ENCODE data around the gene IYD. TPM values are rescaled to one million over a fixed set of nuclear protein-coding genes. Genes with fewer than 3 reads are reported as not detected.
A peak's percentile ranks its signal among the peaks of the same experiment; 100 is the strongest.

IYD gene, protein sequence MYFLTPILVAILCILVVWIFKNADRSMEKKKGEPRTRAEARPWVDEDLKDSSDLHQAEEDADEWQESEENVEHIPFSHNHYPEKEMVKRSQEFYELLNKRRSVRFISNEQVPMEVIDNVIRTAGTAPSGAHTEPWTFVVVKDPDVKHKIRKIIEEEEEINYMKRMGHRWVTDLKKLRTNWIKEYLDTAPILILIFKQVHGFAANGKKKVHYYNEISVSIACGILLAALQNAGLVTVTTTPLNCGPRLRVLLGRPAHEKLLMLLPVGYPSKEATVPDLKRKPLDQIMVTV
- not detected for polyA plus RNA-seq (2013, experiment 1 of 2)
- not detected for polyA plus RNA-seq (2013, experiment 2 of 2)

GRCh38 chr6:150368762-150369161 is at the start of gene IYD:
IYD (plus strand) TSS chr6:150369012; CDS start chr6:150369032, 20 bp downstream.
- H3K79me1 ChIP-seq (ENCODE audit: low read depth, low read length), result no peaks in the 10 kb centered on the region
- peaks cover 0 to 2% of the 10 kb centered on the region in 2 donors for H3K4me1 ChIP-seq (ENCODE audit: control insufficient read depth in 2 of 2, insufficient read depth in 1 of 2, low read depth in 1 of 2, low read length in 2 of 2)
- no peaks in the 10 kb centered on the region for H3K36me3 ChIP-seq (replicated peaks in 1 of 2; ENCODE audit: control insufficient read depth in 2 of 2, insufficient read depth in 2 of 2, low read length in 2 of 2)
- no peak within 1 kb of the TSS for H3K9ac ChIP-seq (ENCODE audit: low read depth, low read length, poor library complexity)
- no peak within 1 kb of the TSS for H3K4me3 ChIP-seq (ENCODE audit: low read length in 2 of 2)
- H2BK15ac ChIP-seq (ENCODE audit: low read length), result no peak within 1 kb of the TSS
- no peak for DNase-seq (ENCODE audit: low spot score)
- H3K14ac ChIP-seq (ENCODE audit: low read length), result no peak within 1 kb of the TSS
- no peak within 1 kb of the TSS for H2BK120ac ChIP-seq (ENCODE audit: low read depth, low read length)
- H2BK12ac ChIP-seq (ENCODE audit: low read length), result no peak within 1 kb of the TSS
- WGBS, 2 donors (ENCODE audit: extremely low coverage in 2 of 2, insufficient read length in 2 of 2, insufficient replicate concordance in 1 of 2), result no CpG with 5 or more reads among the region's 8 CpGs
- peaks cover 0 to 21% (median 0%) of the 10 kb centered on the region in 3 experiments for H3K27me3 ChIP-seq (ENCODE audit: control insufficient read depth in 3 of 3, insufficient read depth in 3 of 3, low read depth in 1 of 3, low read length in 3 of 3)
- H3K4ac ChIP-seq (ENCODE audit: low read length), result no peak within 1 kb of the TSS
- no peak within 1 kb of the TSS for H4K8ac ChIP-seq (ENCODE audit: low read depth, low read length)
- no peak within 1 kb of the TSS for H3K18ac ChIP-seq (ENCODE audit: low read length)
- H3K9me3 ChIP-seq (replicated peaks in 1 of 2; ENCODE audit: control insufficient read depth in 2 of 2, insufficient read depth in 1 of 2, low read depth in 1 of 2, low read length in 2 of 2), result peaks cover 0 to 2% of the 10 kb centered on the region in 2 donors
- H2AFZ ChIP-seq (ENCODE audit: low read length), result no peak within 1 kb of the TSS
- no peak within 1 kb of the TSS for H2BK5ac ChIP-seq (ENCODE audit: low read length)
- no peak within 1 kb of the TSS for H3K27ac ChIP-seq (replicated peaks; ENCODE audit: low read length)
- no peak within 1 kb of the TSS for H4K91ac ChIP-seq (ENCODE audit: low read depth, low read length, poor library complexity)
- H2AK5ac ChIP-seq (ENCODE audit: low read depth, low read length), result no peak within 1 kb of the TSS
- no peak within 1 kb of the TSS for H3K4me2 ChIP-seq (ENCODE audit: insufficient read depth, low read length, poor library complexity, severe bottlenecking)
- no peak within 1 kb of the TSS for H3K23ac ChIP-seq (ENCODE audit: low read depth, low read length, poor library complexity)

DNA sequence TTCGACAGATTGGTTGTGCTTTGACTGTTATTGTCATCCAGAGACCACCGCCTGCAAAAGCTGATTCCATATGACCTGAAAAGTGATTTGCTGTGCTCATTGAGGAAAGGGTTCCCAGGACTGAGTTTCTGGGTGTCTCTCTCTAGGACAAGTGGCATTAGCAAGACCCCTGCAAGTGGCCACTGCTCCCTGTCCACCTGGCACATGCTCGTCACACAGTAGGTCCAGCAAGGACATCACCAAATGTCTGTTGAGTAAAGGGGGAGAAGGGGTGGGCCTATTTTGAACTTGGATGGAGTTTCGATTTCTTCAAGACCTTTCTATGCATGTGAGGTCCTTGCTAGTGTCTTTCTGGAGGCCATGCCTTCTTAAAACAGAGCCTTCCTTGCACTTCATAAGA is 48.9 kb upstream of the IYD start:
- Histone ChIP-seq H2BK120ac (ENCODE audit: low read depth, low read length) (no peak overlapping the region), H3K9me3 (replicated peaks in 1 of 2; ENCODE audit: control insufficient read depth in 2 of 2, insufficient read depth in 1 of 2, low read depth in 1 of 2, low read length in 2 of 2) (peaks cover 0 to 2% of the 10 kb centered on the region in 2 donors), H4K91ac (ENCODE audit: low read depth, low read length, poor library complexity) (no peak overlapping the region), H3K23ac (ENCODE audit: low read depth, low read length, poor library complexity) (no peak overlapping the region), H3K4me1 (ENCODE audit: control insufficient read depth in 2 of 2, insufficient read depth in 1 of 2, low read depth in 1 of 2, low read length in 2 of 2) (no peaks in the 10 kb centered on the region), H3K4me2 (ENCODE audit: insufficient read depth, low read length, poor library complexity, severe bottlenecking) (no peak overlapping the region), H2BK5ac (ENCODE audit: low read length) (no peak overlapping the region), H2BK12ac (ENCODE audit: low read length) (no peak overlapping the region), H2AFZ (ENCODE audit: low read length) (no peak overlapping the region), H3K36me3 (replicated peaks in 1 of 2; ENCODE audit: control insufficient read depth in 2 of 2, insufficient read depth in 2 of 2, low read length in 2 of 2) (no peaks in the 10 kb centered on the region), H3K9ac (ENCODE audit: low read depth, low read length, poor library complexity) (no peak overlapping the region), H3K18ac (ENCODE audit: low read length) (no peak overlapping the region), H3K27ac (replicated peaks; ENCODE audit: low read length) (no peak overlapping the region), H3K27me3 (ENCODE audit: control insufficient read depth in 3 of 3, insufficient read depth in 3 of 3, low read depth in 1 of 3, low read length in 3 of 3) (no peaks in the 10 kb centered on the region), H3K4ac (ENCODE audit: low read length) (no peak overlapping the region), H2AK5ac (ENCODE audit: low read depth, low read length) (no peak overlapping the region), H2BK15ac (ENCODE audit: low read length) (no peak overlapping the region), H3K14ac (ENCODE audit: low read length) (no peak overlapping the region), H4K8ac (ENCODE audit: low read depth, low read length) (no peak overlapping the region), H3K4me3 (ENCODE audit: low read length in 2 of 2) (no peak overlapping the region), H3K79me1 (ENCODE audit: low read depth, low read length) (no peaks in the 10 kb centered on the region)
- DNase-seq (ENCODE audit: low spot score), result no peak
- WGBS, 2 donors (ENCODE audit: extremely low coverage in 2 of 2, insufficient read length in 2 of 2, insufficient replicate concordance in 1 of 2), result no CpG with 5 or more reads among the region's 4 CpGs

DNA sequence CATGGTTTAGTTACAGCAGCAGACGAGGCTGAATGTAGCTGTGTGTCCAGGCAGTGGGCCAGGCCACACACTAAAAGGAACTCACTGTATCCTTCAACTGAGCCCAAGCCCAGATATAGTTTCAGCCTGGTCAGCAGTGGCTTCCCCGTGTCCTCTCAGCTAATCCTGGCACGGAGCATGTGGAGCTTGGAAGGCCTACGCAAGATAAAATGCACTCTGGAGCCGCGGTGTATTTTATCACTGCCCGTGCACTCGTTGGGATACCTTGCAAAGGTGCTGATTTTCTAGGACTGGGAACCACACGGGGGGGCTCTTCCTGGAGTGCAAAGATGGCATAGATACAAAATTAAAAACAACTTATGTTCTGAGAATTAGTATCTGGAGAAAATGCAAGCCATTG is 48.4 kb upstream of the IYD start:
- no peak overlapping the region for H3K18ac ChIP-seq (ENCODE audit: low read length)

DNA sequence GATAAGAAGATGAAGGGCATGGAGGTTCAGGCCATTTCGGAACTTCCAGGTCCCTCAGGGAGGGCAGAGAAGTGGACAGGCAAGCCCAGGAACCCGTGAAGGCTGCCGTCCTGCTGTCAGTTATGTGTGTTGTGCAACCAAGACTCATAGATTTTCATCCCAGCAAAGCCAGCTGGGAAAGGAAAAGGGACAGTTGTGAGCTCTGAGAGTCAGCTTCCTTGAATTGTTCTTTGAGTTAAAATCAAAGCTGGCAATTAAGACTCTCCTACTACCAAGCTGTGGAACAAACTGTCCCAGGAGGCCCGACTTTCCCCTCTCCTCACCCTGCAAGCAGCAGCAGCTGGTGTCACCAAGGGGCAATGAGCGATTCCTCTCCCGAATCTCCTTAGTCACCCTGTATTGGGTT is 46.3 kb upstream of the IYD start:
- Histone ChIP-seq H3K27me3 (ENCODE audit: control insufficient read depth in 3 of 3, insufficient read depth in 3 of 3, low read depth in 1 of 3, low read length in 3 of 3) (no peaks in the 10 kb centered on the region), H3K4me1 (ENCODE audit: control insufficient read depth in 2 of 2, insufficient read depth in 1 of 2, low read depth in 1 of 2, low read length in 2 of 2) (peaks cover 1 to 2% of the 10 kb centered on the region in 2 donors)
- WGBS, 2 donors (ENCODE audit: extremely low coverage in 2 of 2, insufficient read length in 2 of 2, insufficient replicate concordance in 1 of 2), result no CpG with 5 or more reads among the region's 6 CpGs

More for the DNA sequence above, 48.4 kb upstream of the IYD start:
- Histone ChIP-seq H2BK120ac (ENCODE audit: low read depth, low read length) (no peak overlapping the region), H3K4me2 (ENCODE audit: insufficient read depth, low read length, poor library complexity, severe bottlenecking) (no peak overlapping the region), H4K8ac (ENCODE audit: low read depth, low read length) (no peak overlapping the region), H3K4me3 (ENCODE audit: low read length in 2 of 2) (no peak overlapping the region), H2AK5ac (ENCODE audit: low read depth, low read length) (no peak overlapping the region), H2BK5ac (ENCODE audit: low read length) (no peak overlapping the region), H3K36me3 (replicated peaks in 1 of 2; ENCODE audit: control insufficient read depth in 2 of 2, insufficient read depth in 2 of 2, low read length in 2 of 2) (no peaks in the 10 kb centered on the region), H3K14ac (ENCODE audit: low read length) (no peak overlapping the region), H2BK15ac (ENCODE audit: low read length) (no peak overlapping the region), H3K9me3 (replicated peaks in 1 of 2; ENCODE audit: control insufficient read depth in 2 of 2, insufficient read depth in 1 of 2, low read depth in 1 of 2, low read length in 2 of 2) (no peaks in the 10 kb centered on the region), H2AFZ (ENCODE audit: low read length) (no peak overlapping the region), H3K27ac (replicated peaks; ENCODE audit: low read length) (no peak overlapping the region), H3K23ac (ENCODE audit: low read depth, low read length, poor library complexity) (no peak overlapping the region), H3K4ac (ENCODE audit: low read length) (no peak overlapping the region), H2BK12ac (ENCODE audit: low read length) (no peak overlapping the region), H3K79me1 (ENCODE audit: low read depth, low read length) (no peaks in the 10 kb centered on the region), H4K91ac (ENCODE audit: low read depth, low read length, poor library complexity) (no peak overlapping the region), H3K4me1 (ENCODE audit: control insufficient read depth in 2 of 2, insufficient read depth in 1 of 2, low read depth in 1 of 2, low read length in 2 of 2) (no peaks in the 10 kb centered on the region), H3K27me3 (ENCODE audit: control insufficient read depth in 3 of 3, insufficient read depth in 3 of 3, low read depth in 1 of 3, low read length in 3 of 3) (no peaks in the 10 kb centered on the region), H3K9ac (ENCODE audit: low read depth, low read length, poor library complexity) (no peak overlapping the region)
- WGBS, 2 donors (ENCODE audit: extremely low coverage in 2 of 2, insufficient read length in 2 of 2, insufficient replicate concordance in 1 of 2), result no CpG with 5 or more reads among the region's 9 CpGs
- DNase-seq (ENCODE audit: low spot score), result no peak

More for the DNA sequence above, 46.3 kb upstream of the IYD start:
- no peak overlapping the region for H3K14ac ChIP-seq (ENCODE audit: low read length)
- no peaks in the 10 kb centered on the region for H3K9me3 ChIP-seq (replicated peaks in 1 of 2; ENCODE audit: control insufficient read depth in 2 of 2, insufficient read depth in 1 of 2, low read depth in 1 of 2, low read length in 2 of 2)
- H2BK12ac ChIP-seq (ENCODE audit: low read length), result no peak overlapping the region
- no peak overlapping the region for H3K4ac ChIP-seq (ENCODE audit: low read length)
- H3K79me1 ChIP-seq (ENCODE audit: low read depth, low read length), result no peaks in the 10 kb centered on the region
- H3K9ac ChIP-seq (ENCODE audit: low read depth, low read length, poor library complexity), result no peak overlapping the region
- no peak overlapping the region for H3K18ac ChIP-seq (ENCODE audit: low read length)
- H3K23ac ChIP-seq (ENCODE audit: low read depth, low read length, poor library complexity), result no peak overlapping the region
- H2AFZ ChIP-seq (ENCODE audit: low read length), result peak overlapping the region; percentile 19
- no peak overlapping the region for H3K27ac ChIP-seq (replicated peaks; ENCODE audit: low read length)
- H4K8ac ChIP-seq (ENCODE audit: low read depth, low read length), result no peak overlapping the region
- no peak overlapping the region for H2BK120ac ChIP-seq (ENCODE audit: low read depth, low read length)
- no peak overlapping the region for H2AK5ac ChIP-seq (ENCODE audit: low read depth, low read length)
- no peaks in the 10 kb centered on the region for H3K36me3 ChIP-seq (replicated peaks in 1 of 2; ENCODE audit: control insufficient read depth in 2 of 2, insufficient read depth in 2 of 2, low read length in 2 of 2)
- H3K4me2 ChIP-seq (ENCODE audit: insufficient read depth, low read length, poor library complexity, severe bottlenecking), result no peak overlapping the region
- no peak overlapping the region for H3K4me3 ChIP-seq (ENCODE audit: low read length in 2 of 2)
- DNase-seq (ENCODE audit: low spot score), result no peak
- H4K91ac ChIP-seq (ENCODE audit: low read depth, low read length, poor library complexity), result no peak overlapping the region
- H2BK15ac ChIP-seq (ENCODE audit: low read length), result no peak overlapping the region
- H2BK5ac ChIP-seq (ENCODE audit: low read length), result no peak overlapping the region
